H9 (cell line): ENCODE data around the gene FNDC3B. TPM values are rescaled to one million over a fixed set of nuclear protein-coding genes. Genes with fewer than 3 reads are reported as not detected.

Experiments used
- DNase-seq: peaks from one replicate; pipeline ENCODE4 v3.0.0-alpha.2; 2017
- H2AFZ ChIP-seq: one replicate; pipeline ENCODE4 v1.6.1; 2013; ENCODE audit warnings: mild to moderate bottlenecking, low read length, control low read depth, moderate library complexity
- H2AK5ac ChIP-seq: 2 replicates; pipeline ENCODE4 v1.6.1; 2013; ENCODE audit warnings: low read length, control low read depth, mixed read lengths; ENCODE audit not compliant: insufficient read length
- H2BK120ac ChIP-seq: one replicate; pipeline ENCODE4 v1.6.1; 2013; ENCODE audit warnings: low read depth, mild to moderate bottlenecking, low read length, control low read depth, inconsistent platforms; ENCODE audit not compliant: poor library complexity, severe bottlenecking
- H2BK12ac ChIP-seq: 2 replicates; pipeline ENCODE4 v1.6.1; 2013; ENCODE audit warnings: low read length, control low read depth, mixed read lengths, low read depth; ENCODE audit not compliant: insufficient read length
- H2BK15ac ChIP-seq: 2 replicates; pipeline ENCODE4 v1.6.1; 2013; ENCODE audit warnings: low read depth, low read length, control low read depth
- H2BK20ac ChIP-seq: one replicate; pipeline ENCODE4 v1.6.1; 2013; ENCODE audit warnings: low read depth, mild to moderate bottlenecking, low read length, control low read depth, inconsistent platforms; ENCODE audit not compliant: poor library complexity, severe bottlenecking
- H2BK5ac ChIP-seq: 2 replicates; pipeline ENCODE4 v1.6.1; 2013; ENCODE audit warnings: low read length, control low read depth, mixed read lengths; ENCODE audit not compliant: insufficient read length
- H3K14ac ChIP-seq: 2 replicates; pipeline ENCODE4 v1.6.1; 2013; ENCODE audit warnings: low read length, control low read depth; ENCODE audit not compliant: insufficient read depth
- H3K18ac ChIP-seq: 2 replicates; pipeline ENCODE4 v1.6.1; 2013; ENCODE audit warnings: low read depth, mild to moderate bottlenecking, mixed read lengths, low read length, control low read depth; ENCODE audit not compliant: insufficient read length
- H3K23ac ChIP-seq: 2 replicates; pipeline ENCODE4 v1.6.1; 2013; ENCODE audit warnings: low read length, control low read depth, mixed read lengths, low read depth; ENCODE audit not compliant: insufficient read length
- H3K23me2 ChIP-seq: 2 replicates; pipeline ENCODE4 v1.6.1; 2013; ENCODE audit warnings: low read depth, mild to moderate bottlenecking, mixed read lengths, low read length, control low read depth; ENCODE audit not compliant: insufficient read length, poor library complexity, severe bottlenecking
- H3K27ac ChIP-seq: 2 replicates; pipeline ENCODE4 v1.5.1; 2013; ENCODE audit warnings: low read length, control low read depth, mixed read lengths, low read depth; ENCODE audit not compliant: insufficient read length
- H3K27me3 ChIP-seq: 2 replicates; pipeline ENCODE4 v1.6.1; 2013; ENCODE audit warnings: low read length, control low read depth, inconsistent platforms; ENCODE audit not compliant: insufficient read depth
- H3K4ac ChIP-seq: 2 replicates; pipeline ENCODE4 v1.6.1; 2013; ENCODE audit warnings: low read depth, mild to moderate bottlenecking, control low read depth, inconsistent platforms, low read length, moderate library complexity
- H3K4me1 ChIP-seq: 2 replicates; pipeline ENCODE4 v1.6.1; 2013; ENCODE audit warnings: low read length, control low read depth, inconsistent platforms; ENCODE audit not compliant: insufficient read depth
- H3K4me2 ChIP-seq: 2 replicates; pipeline ENCODE4 v1.6.1; 2013; ENCODE audit warnings: low read length, control low read depth, mixed read lengths; ENCODE audit not compliant: insufficient read length, insufficient read depth
- H3K56ac ChIP-seq: 2 replicates; pipeline ENCODE4 v1.6.1; 2013; ENCODE audit warnings: low read depth, mild to moderate bottlenecking, mixed read lengths, low read length, control low read depth; ENCODE audit not compliant: insufficient read length
- H3K79me1 ChIP-seq: 2 replicates; pipeline ENCODE4 v1.6.1; 2013; ENCODE audit warnings: low read depth, mild to moderate bottlenecking, moderate library complexity, low read length, control low read depth, inconsistent platforms; ENCODE audit not compliant: insufficient read depth, poor library complexity, severe bottlenecking
- H3K79me2 ChIP-seq: 2 replicates; pipeline ENCODE4 v1.6.1; 2013; ENCODE audit warnings: low read length, control low read depth, inconsistent platforms; ENCODE audit not compliant: insufficient read depth
- H3K9ac ChIP-seq: 2 replicates; pipeline ENCODE4 v1.6.1; 2013; ENCODE audit warnings: low read length, control low read depth, mixed read lengths; ENCODE audit not compliant: insufficient read length; ENCODE audit errors: extremely low read depth
- H3K9me3 ChIP-seq: one replicate; pipeline ENCODE4 v1.6.1; 2013; ENCODE audit warnings: low read depth, low read length, inconsistent platforms; ENCODE audit not compliant: control insufficient read depth
- H3T11ph ChIP-seq: one replicate; pipeline ENCODE4 v1.6.1; 2013; ENCODE audit warnings: mild to moderate bottlenecking, low read length, control low read depth, inconsistent platforms
- H4K20me1 ChIP-seq: one replicate; pipeline ENCODE4 v1.6.1; 2013; ENCODE audit not compliant: control insufficient read depth, insufficient read length, insufficient read depth
- H4K5ac ChIP-seq: 2 replicates; pipeline ENCODE4 v1.6.1; 2013; ENCODE audit warnings: low read depth, mild to moderate bottlenecking, mixed read lengths, low read length, control low read depth; ENCODE audit not compliant: insufficient read length
- H4K8ac ChIP-seq: replicated peaks from 2 replicates; pipeline ENCODE4 v1.6.1; 2013; ENCODE audit warnings: low read length, control low read depth, mixed read lengths, low read depth; ENCODE audit not compliant: insufficient read length
- H4K91ac ChIP-seq: 2 replicates; pipeline ENCODE4 v1.6.1; 2013; ENCODE audit warnings: low read depth, mild to moderate bottlenecking, moderate library complexity, mixed read lengths, low read length, control low read depth; ENCODE audit not compliant: insufficient read length
- H3K27ac Mint-ChIP-seq, 3 experiments: 2 replicates in 2 of 3; 3 replicates in 1 of 3; pipeline ENCODE4 v1.8.0; 2020 to 2021; ENCODE audit warnings: mixed read lengths in 3 of 3, mild to moderate bottlenecking in 1 of 3, moderate library complexity in 1 of 3
- H3K27me3 Mint-ChIP-seq: 2 replicates; pipeline ENCODE4 v1.8.0; 2021; ENCODE audit warnings: low read depth, mild to moderate bottlenecking, moderate library complexity, mixed read lengths
- H3K36me3 Mint-ChIP-seq, 3 experiments: 2 replicates in 2 of 3; 3 replicates in 1 of 3; pipeline ENCODE4 v1.8.0; 2020 to 2021; ENCODE audit warnings: low read depth in 3 of 3, mixed read lengths in 3 of 3; ENCODE audit not compliant: insufficient read depth in 1 of 3
- H3K4me1 Mint-ChIP-seq, 2 experiments: 2 replicates each; pipeline ENCODE4 v1.8.0; 2020; ENCODE audit warnings: mixed read lengths in 2 of 2
- H3K4me3 Mint-ChIP-seq, 2 experiments: 2 replicates in 1 of 2; 3 replicates in 1 of 2; pipeline ENCODE4 v1.8.0; 2020 to 2021; ENCODE audit warnings: mild to moderate bottlenecking in 2 of 2, mixed read lengths in 2 of 2, moderate library complexity in 1 of 2
- H3K9me3 Mint-ChIP-seq, 2 experiments: 2 replicates in 1 of 2; 3 replicates in 1 of 2; pipeline ENCODE4 v1.8.0; 2020; ENCODE audit warnings: mild to moderate bottlenecking in 2 of 2, mixed read lengths in 2 of 2, moderate library complexity in 1 of 2
- CTCF ChIP-seq: fragments of 200-600 bp; sonication (generic); conservative IDR thresholded peaks from 3 replicates; pipeline ENCODE4 v1.8.0; 2021; ENCODE audit warnings: antibody characterized with exemption, mild to moderate bottlenecking
- WGBS: extraction: QIAGEN DNeasy Blood & Tissue Kit; methylation state at CpG from one replicate; pipeline ENCODE4 v1.1.7; 2013; ENCODE audit warnings: missing lambda C conversion rate, low lambda C conversion rate, mixed read lengths; ENCODE audit not compliant: insufficient read length; ENCODE audit errors: extremely low coverage; 5-methylcytosine and 5-hydroxymethylcytosine counted together
- total RNA-seq: library from RNA; stranded (reverse); gene quantifications from 2 replicates; pipeline ENCODE4 v1.2.1, GENCODE V29; 2021

The FNDC3B gene
- total RNA-seq, 1 experiment from 2014 or later: 43.8 TPM

DNA sequence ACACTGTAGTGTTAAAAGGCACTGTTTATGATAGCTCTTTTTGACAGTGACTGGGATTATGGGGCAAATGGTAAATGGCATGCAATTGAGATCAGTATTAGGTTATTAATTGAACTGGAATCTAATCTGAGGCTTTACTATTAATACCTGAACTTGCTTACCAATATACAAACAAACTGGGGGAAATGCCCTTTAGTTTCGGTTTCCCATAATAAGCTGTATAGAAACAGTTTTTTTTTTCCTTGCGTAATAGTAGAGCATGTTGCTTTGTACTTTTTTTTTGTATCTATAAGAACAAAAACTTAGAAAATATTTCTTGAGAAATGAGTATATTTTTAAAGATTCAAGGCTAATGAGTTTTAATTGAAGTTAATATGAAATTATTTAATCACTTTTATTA lies 95.0 kb downstream of the FNDC3B start:
- peaks cover 62 to 66% of the 10 kb centered on the region in 2 experiments for H3K4me1 Mint-ChIP-seq
- H3K4me2 ChIP-seq: no peak overlapping the region
- H3K4ac ChIP-seq: no peak overlapping the region
- H2BK12ac ChIP-seq: no peak overlapping the region
- no peak overlapping the region for H2AFZ ChIP-seq
- no peak overlapping the region for H2BK5ac ChIP-seq
- H2BK15ac ChIP-seq: no peak overlapping the region
- H3K9ac ChIP-seq: no peak overlapping the region
- H4K20me1 ChIP-seq: no peaks in the 10 kb centered on the region
- H3K36me3 Mint-ChIP-seq: peaks cover 8 to 21% (median 13%) of the 10 kb centered on the region in 3 experiments
- no peak overlapping the region for H3T11ph ChIP-seq
- no peak overlapping the region for H2AK5ac ChIP-seq
- no peak overlapping the region for H3K4me3 Mint-ChIP-seq
- no peaks in the 10 kb centered on the region for H3K27me3 ChIP-seq
- H3K9me3 ChIP-seq: no peaks in the 10 kb centered on the region
- DNase-seq: no peak
- H3K79me1 ChIP-seq: no peaks in the 10 kb centered on the region
- H3K4me1 ChIP-seq: peaks cover 19% of the 10 kb centered on the region; the same call in 1 of the 2 replicates
- no peak overlapping the region for H2BK120ac ChIP-seq
- H3K56ac ChIP-seq: no peak overlapping the region
- H2BK20ac ChIP-seq: no peak overlapping the region
- H3K23me2 ChIP-seq: no peaks in the 10 kb centered on the region
- peak overlapping the region in 2 of 3 experiments; percentile 31 to 76; a peak in 3 of 7 replicates for H3K27ac Mint-ChIP-seq
- no peak overlapping the region for H4K8ac ChIP-seq
- WGBS: no CpG with 5 or more reads among the region's 2 CpGs
- no peak overlapping the region for H4K91ac ChIP-seq
- no peak overlapping the region for H4K5ac ChIP-seq
- H3K79me2 ChIP-seq: peaks cover 5% of the 10 kb centered on the region; the same call in 1 of the 2 replicates
- no peak overlapping the region for H3K18ac ChIP-seq
- H3K9me3 Mint-ChIP-seq: no peaks in the 10 kb centered on the region
- H3K23ac ChIP-seq: no peak overlapping the region
- H3K27me3 Mint-ChIP-seq: no peaks in the 10 kb centered on the region
- no peak for TF ChIP-seq CTCF
- no peak overlapping the region for H3K27ac ChIP-seq
- H3K14ac ChIP-seq: no peak overlapping the region
